H7 (cell line): ENCODE results near the gene MYMK. TPM values are rescaled to one million over a fixed set of nuclear protein-coding genes. Genes with fewer than 3 reads are reported as not detected.

Experiments
- DNase-seq: peaks from one replicate; pipeline ENCODE4 v3.0.0; 2012
- H3K27me3 ChIP-seq: 2 replicates; pipeline ENCODE4 v1.6.0; 2011; ENCODE audit warnings: mild to moderate bottlenecking, low read length; ENCODE audit not compliant: control insufficient read depth, insufficient read depth
- H3K36me3 ChIP-seq: replicated peaks from 2 replicates; pipeline ENCODE4 v1.5.1; 2011; ENCODE audit warnings: low read length; ENCODE audit not compliant: control insufficient read depth, insufficient read depth
- H3K4me3 ChIP-seq: 2 replicates; pipeline ENCODE4 v1.5.1; 2011; ENCODE audit warnings: low read depth, mild to moderate bottlenecking, control low read depth, low read length, moderate library complexity; ENCODE audit not compliant: insufficient read depth
- total RNA-seq: library from RNA; depleted of rRNA; stranded (reverse); fragments of >200 nt; shearing (Covaris generic); gene quantifications from 2 replicates; pipeline ENCODE4 v1.2.3, GENCODE V29; 2014

The MYMK gene
- total RNA-seq, 1 experiment from 2014 or later: not detected

DNA sequence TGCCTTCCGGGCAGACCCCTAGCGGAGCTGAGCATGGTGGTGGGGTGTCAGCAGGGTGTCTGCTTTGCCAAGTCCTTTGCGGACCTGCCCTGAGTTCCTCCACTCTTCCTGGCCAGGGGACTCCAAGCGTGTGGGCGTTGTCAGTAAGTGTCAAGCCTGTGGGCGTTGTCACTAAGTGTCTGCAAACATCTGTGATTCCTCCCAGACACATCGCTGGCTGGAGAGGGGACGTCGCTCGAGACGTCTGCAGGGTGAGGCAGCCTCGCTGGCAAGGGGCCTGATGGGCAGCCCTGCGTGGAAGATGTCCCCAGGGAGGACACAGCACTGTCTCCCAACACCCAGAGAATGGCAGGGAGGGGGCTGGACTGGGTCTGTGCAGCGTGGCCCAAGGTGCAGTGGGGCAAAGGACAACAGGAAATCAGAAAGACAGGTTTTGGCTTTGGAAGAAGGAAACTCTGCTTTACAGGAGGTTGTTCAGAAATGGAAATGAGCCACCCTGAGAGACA, 38.6 kb upstream of the MYMK start:
- Histone ChIP-seq H3K27me3 (no peaks in the 10 kb centered on the region; the same call in 1 of the 2 replicates), H3K4me3 (no peak overlapping the region), H3K36me3 (no peaks in the 10 kb centered on the region)
- DNase-seq: no peak

DNA sequence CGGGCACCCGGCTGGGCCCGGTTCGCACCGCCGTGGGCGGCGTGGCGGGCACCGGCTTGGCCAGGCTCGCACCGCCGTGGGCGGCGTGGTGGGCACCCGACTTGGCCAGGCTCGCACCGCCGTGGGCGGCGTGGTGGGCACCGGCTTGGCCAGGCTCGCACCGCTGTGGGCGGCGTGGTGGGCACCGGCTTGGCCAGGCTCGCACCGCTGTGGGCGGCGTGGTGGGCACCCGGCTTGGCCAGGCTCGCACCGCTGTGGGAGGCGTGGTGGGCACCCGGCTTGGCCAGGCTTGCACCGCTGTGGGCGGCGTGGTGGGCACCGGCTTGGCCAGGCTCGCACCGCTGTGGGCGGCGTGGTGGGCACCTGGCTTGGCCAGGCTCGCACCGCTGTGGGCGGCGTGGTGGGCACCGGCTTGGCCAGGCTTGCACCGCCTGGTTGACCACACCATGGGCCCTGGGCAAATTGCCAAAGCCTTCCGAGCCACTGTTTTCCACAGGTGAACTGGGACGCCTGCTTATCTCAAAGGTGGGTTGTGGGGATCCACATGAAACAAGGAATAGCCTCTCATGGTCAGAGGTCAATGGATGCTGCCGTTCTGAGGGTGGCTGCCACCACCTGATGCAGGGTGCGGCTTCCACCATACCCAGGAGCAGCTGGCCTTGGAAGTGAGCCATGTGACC, 38.0 kb upstream of the MYMK start:
- DNase-seq: no peak
- H3K4me3 ChIP-seq: no peak overlapping the region
- no peaks in the 10 kb centered on the region; the same call in 1 of the 2 replicates for H3K27me3 ChIP-seq
- H3K36me3 ChIP-seq: no peaks in the 10 kb centered on the region

DNA sequence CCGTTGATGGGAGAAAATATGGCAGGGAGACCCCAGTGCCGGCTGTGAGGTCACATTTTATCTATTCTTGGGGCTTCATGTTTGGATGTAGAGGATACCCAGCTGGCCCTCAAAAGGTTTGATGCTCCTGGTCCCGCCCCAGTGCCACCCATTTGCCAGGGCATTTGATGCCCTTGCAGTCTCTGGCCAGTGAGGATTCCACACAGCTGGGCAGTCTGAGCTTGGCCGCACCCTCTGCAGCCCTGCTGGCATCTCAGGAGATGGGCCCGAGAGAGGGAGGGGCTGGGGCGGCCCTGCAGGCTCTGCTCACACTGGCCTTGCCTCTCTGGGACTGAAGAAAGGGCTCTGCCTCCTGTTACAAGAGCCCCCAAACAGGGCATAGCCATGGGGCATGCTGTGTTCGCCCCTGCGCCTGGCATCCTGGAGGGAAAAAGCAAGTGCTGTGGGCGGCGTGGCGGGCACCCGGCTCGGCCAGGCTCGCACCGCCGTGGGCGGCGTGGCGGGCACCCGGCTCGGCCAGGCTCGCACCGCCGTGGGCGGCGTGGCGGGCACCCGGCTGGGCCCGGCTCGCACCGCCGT, 37.3 kb upstream of the MYMK start:
- no peak for DNase-seq
- no peaks in the 10 kb centered on the region for H3K36me3 ChIP-seq
- no peaks in the 10 kb centered on the region; the same call in 1 of the 2 replicates for H3K27me3 ChIP-seq
- H3K4me3 ChIP-seq: no peak overlapping the region

DNA sequence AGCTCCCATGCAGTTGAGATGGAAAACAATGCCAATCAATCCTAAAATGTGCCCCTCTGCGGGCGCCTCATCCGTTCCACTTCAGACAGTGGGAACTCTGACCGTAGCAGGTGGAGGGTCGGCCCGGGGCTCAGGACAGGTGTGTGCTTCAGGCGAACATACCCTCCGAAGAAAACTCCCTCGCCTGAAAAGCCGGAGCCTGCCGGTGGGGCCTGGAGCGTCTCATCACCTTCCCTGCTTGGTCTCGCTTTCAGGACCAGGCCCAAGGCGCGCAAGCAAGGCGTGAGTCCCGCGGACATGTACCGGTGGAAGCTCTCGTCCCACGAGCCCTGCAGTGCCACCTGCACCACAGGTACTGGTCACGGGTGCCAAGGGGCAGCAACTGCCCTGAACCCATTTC, 36.2 kb upstream of the MYMK start:
- Histone ChIP-seq H3K27me3 (no peaks in the 10 kb centered on the region; the same call in 1 of the 2 replicates), H3K4me3 (no peak overlapping the region), H3K36me3 (no peaks in the 10 kb centered on the region)
- no peak for DNase-seq

DNA sequence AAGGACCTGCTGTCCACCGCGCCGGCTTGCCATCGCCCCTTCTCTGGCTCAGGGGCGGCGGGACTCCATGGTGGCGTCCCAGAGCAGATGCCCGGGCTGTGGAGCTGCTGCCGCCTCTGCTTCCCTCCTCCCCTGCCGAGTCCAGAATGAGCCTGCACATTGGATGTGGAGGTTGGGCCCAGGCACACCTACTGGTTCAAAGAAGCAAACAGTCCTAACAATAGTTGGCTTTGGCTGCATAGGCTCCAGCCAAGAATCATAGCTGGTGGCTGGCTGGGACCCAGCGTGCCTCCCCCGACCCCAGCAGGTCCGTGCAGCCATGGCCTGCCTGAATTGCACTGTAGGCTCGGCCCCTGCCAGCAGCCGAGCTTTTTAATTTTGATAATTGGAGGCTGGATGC, 35.6 kb upstream of the MYMK start:
- no peak for DNase-seq
- Histone ChIP-seq H3K36me3 (no peaks in the 10 kb centered on the region), H3K27me3 (no peaks in the 10 kb centered on the region; the same call in 1 of the 2 replicates), H3K4me3 (no peak overlapping the region)

DNA sequence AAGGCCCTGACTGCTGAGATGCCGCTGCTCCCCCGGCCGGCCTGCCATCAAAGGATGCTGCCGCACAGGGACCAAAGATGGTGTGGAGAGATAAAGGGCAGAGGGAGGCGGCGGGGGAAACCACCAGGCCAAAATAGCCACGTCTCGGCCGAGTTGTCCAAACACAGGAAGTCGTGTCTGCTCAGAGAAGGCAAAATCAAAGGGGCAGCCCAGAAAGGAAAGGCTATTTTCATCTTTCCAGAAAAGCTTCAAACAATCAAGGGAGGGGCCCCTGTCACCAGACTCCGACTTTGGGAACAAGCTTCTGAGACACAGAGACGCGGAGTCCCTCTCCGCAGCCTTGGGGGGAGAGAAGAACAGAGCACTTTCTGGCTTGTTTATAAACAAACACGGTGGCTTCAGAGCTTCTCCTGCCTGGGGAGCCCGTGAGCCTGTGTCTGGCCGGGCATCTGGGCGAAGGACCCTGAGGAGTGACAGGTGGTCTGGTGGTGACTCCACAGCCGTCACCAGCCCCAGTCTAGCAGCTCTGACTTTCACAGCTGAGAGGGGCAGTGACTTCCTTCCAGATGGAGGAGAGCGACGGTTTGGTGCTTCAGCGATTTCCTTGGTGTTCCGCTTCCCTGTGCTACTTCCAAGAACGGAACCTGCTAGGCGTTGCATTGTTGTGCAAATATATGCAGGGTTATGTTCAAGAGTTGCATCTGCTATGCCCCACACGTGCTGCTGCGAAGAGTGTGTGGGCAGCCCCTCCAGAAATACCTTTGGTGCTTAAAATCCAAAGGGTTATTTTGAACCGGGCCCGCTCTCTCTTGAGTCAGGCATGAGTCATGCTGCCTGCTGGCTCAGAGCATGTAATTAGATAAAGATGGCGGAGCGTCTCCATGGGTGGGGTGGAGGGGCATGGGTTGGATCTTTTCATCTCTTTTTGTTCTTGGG, 33.7 kb upstream of the MYMK start:
- Histone ChIP-seq H3K4me3 (no peak overlapping the region), H3K36me3 (no peaks in the 10 kb centered on the region), H3K27me3 (no peaks in the 10 kb centered on the region)
- DNase-seq: peak; percentile 81

DNA sequence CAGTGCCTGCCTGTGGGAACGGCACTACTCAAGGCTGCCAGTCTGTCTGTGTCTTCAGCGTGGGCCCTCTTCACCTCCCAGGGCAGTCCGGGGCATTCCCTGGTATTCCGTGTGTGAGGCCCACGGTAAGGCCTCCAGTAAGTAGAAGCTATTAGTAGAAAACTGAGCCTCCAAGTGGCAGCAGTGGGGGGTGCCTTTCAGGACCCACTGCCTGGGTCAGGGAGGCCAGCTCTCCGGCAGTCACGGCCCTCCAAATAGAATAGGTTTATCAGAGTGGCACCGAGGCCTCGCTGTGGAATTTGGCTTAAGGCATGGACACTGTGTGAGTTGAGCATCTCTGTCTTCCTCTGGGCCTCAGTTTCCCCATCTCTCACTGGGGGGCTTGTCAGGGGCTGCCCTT, 32.8 kb upstream of the MYMK start:
- Histone ChIP-seq H3K4me3 (no peak overlapping the region), H3K36me3 (no peaks in the 10 kb centered on the region), H3K27me3 (no peaks in the 10 kb centered on the region)
- no peak for DNase-seq

DNA sequence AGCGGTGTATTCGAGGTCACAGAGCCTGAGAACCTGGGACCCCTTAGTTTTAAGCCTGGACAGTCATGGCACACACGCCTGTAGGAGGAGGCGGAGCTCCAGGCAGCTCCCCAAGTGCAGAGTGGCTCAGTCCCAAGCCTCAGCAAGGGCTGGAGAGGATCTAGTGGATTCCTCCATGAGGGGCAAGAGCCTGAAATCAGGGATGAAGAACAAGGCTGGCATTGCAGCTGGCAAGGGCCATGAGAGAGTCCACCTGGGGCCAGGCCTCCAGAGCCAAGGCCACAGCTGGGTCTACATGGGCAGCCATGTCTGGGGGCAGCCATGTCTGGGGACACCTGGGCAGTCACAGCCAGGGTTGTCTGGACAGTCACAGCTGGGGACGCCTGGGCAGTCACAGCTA, 31.6 kb upstream of the MYMK start:
- Histone ChIP-seq H3K4me3 (no peak overlapping the region), H3K36me3 (no peaks in the 10 kb centered on the region), H3K27me3 (no peaks in the 10 kb centered on the region)
- DNase-seq: no peak

DNA sequence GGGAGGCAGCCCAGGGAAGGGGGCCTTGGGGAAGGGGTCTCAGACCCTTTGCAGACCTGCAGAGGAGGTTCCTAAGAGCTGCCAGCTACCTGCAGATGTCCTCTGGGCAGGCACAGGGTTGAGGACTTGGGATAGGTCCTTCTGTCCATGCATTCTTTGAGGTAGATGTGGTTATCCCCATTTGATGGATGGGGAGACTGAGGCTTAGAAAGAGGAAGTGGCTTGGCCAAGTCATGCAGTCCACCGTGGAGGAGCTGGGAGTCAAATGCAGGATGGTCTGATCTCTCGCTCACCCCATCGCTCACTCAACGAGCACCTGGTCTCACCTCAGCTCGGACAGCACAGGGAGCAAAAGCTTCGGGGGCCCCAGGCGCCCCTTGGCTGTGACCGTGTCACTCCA, 30.0 kb upstream of the MYMK start:
- Histone ChIP-seq H3K4me3 (no peak overlapping the region), H3K27me3 (no peaks in the 10 kb centered on the region), H3K36me3 (no peaks in the 10 kb centered on the region)
- DNase-seq: no peak

DNA sequence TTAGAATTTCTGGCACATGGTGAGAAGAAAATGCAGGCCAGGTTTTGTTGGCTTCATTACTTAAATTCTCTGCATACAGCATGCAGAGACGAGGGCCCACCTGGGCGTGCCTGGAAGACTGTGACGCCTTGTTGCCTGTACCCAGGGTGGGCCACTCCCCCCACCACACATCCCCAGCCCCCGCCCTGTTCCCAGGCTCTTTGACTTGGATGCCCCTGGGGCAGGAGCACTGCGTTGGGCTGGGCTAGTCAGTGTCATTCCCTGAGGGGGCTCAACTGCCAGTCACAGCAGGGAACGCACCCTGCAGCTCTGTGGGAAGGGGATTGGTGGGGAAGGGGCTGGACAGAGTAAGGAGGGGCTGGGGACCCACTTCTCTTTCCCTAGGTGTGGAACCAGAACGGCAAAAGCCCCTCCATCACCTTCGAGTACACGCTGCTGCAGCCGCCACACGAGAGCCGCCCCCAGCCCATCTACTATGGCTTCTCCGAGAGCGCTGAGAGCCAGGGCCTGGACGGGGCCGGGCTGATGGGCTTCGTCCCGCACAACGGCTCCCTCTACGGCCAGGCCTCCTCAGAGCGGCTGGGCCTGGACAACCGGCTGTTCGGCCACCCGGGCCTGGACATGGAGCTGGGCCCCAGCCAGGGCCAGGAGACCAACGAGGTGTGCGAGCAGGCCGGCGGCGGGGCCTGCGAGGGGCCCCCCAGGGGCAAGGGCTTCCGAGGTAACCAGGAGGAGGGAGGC, 29.4 kb upstream of the MYMK start:
- Histone ChIP-seq H3K36me3 (no peaks in the 10 kb centered on the region), H3K27me3 (no peaks in the 10 kb centered on the region), H3K4me3 (no peak overlapping the region)
- peak; percentile 94 for DNase-seq

DNA sequence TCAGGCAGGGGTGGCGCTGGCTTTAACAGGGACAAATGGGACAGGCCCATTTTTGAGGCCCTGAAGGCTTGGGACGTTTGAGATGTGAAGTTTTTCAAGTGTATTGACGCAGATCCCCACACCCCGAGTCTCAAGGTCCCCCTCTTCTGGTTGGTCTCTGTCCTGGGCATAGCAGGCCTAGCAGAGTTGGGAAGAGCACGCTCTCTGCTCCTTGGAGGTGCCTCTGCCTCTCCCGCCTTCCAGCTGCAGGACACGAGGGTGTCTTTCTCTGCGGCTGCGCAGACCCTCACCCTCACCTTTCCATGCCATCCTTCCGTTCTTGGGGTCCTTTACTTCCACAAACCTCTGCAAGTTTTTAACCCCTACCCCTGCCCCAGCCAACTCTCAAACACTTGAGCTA, 28.4 kb upstream of the MYMK start:
- peak; percentile 71 for DNase-seq
- H3K36me3 ChIP-seq: no peaks in the 10 kb centered on the region
- H3K27me3 ChIP-seq: no peaks in the 10 kb centered on the region
- no peak overlapping the region for H3K4me3 ChIP-seq

DNA sequence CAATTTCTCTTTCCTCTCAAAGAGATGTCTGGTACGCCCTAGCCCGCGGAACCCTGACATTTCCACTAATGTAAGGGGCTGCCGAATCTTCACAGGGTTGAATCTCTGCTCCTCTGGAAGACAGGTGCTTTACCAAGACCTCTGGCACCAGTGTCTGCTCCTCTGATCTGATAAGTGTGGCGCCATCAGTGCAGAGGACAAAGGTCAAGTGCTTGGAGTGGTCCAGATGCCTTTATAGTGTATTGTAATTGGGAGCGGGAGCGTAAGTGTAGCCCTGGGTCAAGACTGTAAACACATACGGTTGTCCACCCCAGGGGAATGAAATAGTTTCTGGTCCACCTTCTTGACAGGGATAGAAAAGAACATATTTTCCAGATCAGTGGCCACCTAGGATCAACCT, 27.5 kb upstream of the MYMK start:
- Histone ChIP-seq H3K27me3 (no peaks in the 10 kb centered on the region), H3K4me3 (no peak overlapping the region), H3K36me3 (no peaks in the 10 kb centered on the region)
- DNase-seq: no peak

DNA sequence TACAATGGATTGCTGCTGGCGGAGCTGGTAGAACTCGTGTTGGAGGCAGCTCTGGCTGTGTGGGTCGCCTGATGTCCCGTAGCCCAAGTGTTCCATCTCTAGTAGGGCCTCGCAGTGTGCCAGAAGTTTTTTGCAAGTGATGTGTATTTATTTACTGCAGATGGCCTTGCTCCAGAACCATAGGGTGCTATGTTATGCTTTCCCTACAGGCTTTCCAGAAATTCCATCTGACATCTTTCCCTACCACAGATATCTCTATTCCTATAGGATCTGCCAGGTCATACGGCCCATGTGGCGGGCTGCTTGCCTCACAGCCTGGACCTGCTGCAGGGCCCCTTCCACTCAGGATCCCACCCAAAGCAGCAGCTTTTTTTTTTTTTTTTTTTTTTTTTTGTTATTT, 26.7 kb upstream of the MYMK start:
- Histone ChIP-seq H3K36me3 (no peaks in the 10 kb centered on the region), H3K27me3 (no peaks in the 10 kb centered on the region), H3K4me3 (no peak overlapping the region)
- no peak for DNase-seq

DNA sequence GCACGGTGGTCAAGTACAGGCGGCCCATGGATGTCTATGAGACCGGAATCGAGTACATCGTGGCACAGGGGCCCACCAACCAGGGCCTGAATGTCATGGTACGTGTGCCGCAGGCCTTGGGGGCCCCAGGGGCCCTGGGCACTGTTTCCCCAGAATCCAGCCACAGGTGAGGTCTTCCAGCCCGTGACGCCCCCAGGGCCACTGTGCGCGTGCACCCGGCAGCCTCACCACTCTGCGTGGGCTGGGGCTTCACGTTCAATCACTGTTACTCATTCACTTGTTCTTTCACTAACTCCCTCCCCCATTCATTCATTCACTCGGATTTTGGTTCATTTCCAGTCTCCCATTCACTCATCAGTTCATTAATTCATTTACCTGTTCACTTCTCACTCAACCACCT, 22.4 kb upstream of the MYMK start:
- Histone ChIP-seq H3K36me3 (no peaks in the 10 kb centered on the region), H3K4me3 (no peak overlapping the region), H3K27me3 (no peaks in the 10 kb centered on the region)
- DNase-seq: no peak
